RWPE2 (cell line): ENCODE data around the gene DSCAML1.

Source experiments
- ATAC-seq: fragments of 200-7000 bp; cut with Tn5 transposase; 3 replicates; pipeline ENCODE4 v1.9.1; 2021; ENCODE audit warnings: low read depth
- DNase-seq: peaks from one replicate; pipeline ENCODE4 v3.0.0-alpha.2; 2020; ENCODE audit warnings: low spot score
- H3K27ac ChIP-seq: fragments of 450-650 bp; 2 replicates; pipeline ENCODE4 v1.5.1; 2017; ENCODE audit warnings: mild to moderate bottlenecking; ENCODE audit not compliant: poor library complexity, severe bottlenecking
- H3K27me3 ChIP-seq: fragments of 250-450 bp; sonication (Bioruptor Pico); 2 replicates; pipeline ENCODE4 v1.5.1; 2021; ENCODE audit warnings: mild to moderate bottlenecking, moderate library complexity; ENCODE audit not compliant: insufficient read depth, poor library complexity, severe bottlenecking
- H3K36me3 ChIP-seq: fragments of 250-450 bp; sonication (Bioruptor Pico); 2 replicates; pipeline ENCODE4 v1.5.1; 2020; ENCODE audit warnings: low read depth, mild to moderate bottlenecking, moderate library complexity
- H3K4me1 ChIP-seq: fragments of 250-450 bp; sonication (Bioruptor Pico); 2 replicates; pipeline ENCODE4 v1.5.1; 2021; ENCODE audit warnings: mild to moderate bottlenecking, moderate library complexity; ENCODE audit not compliant: insufficient read depth, poor library complexity, severe bottlenecking
- H3K4me3 ChIP-seq: fragments of 250-450 bp; sonication (Bioruptor Pico); 2 replicates; pipeline ENCODE4 v1.5.1; 2021; ENCODE audit warnings: mild to moderate bottlenecking, moderate library complexity; ENCODE audit not compliant: severe bottlenecking
- H3K9me3 ChIP-seq: fragments of 250-450 bp; sonication (Bioruptor Pico); 2 replicates; pipeline ENCODE4 v1.5.1; 2021; ENCODE audit warnings: mild to moderate bottlenecking, moderate library complexity; ENCODE audit not compliant: severe bottlenecking
- CTCF ChIP-seq: fragments of 450-650 bp; IDR thresholded peaks from one replicate; pipeline ENCODE4 v1.5.1; 2017; ENCODE audit warnings: mild to moderate bottlenecking, moderate library complexity; ENCODE audit not compliant: poor library complexity, severe bottlenecking

DSCAML1 gene

GRCh38 chr11:117614728-117615127 lies 182.3 kb downstream of the DSCAML1 start:
- TF ChIP-seq CTCF: no peak
- no peaks in the 10 kb centered on the region for H3K27me3 ChIP-seq
- no peak overlapping the region for H3K27ac ChIP-seq
- ATAC-seq (no peak), DNase-seq (no peak)
- no peaks in the 10 kb centered on the region for H3K36me3 ChIP-seq
- H3K4me1 ChIP-seq: no peaks in the 10 kb centered on the region
- no peak overlapping the region for H3K4me3 ChIP-seq
- no peaks in the 10 kb centered on the region for H3K9me3 ChIP-seq

- H3K27ac ChIP-seq: no peak overlapping the region
- TF ChIP-seq CTCF: no peak
- no peaks in the 10 kb centered on the region for H3K4me1 ChIP-seq
- no peak for DNase-seq
- ATAC-seq: no peak
- no peaks in the 10 kb centered on the region for H3K27me3 ChIP-seq
- no peaks in the 10 kb centered on the region for H3K9me3 ChIP-seq
- H3K36me3 ChIP-seq: no peaks in the 10 kb centered on the region
- H3K4me3 ChIP-seq: no peak overlapping the region
Measured at GRCh38 chr11:117613521-117613920, 183.5 kb downstream of the DSCAML1 start.

GRCh38 chr11:117612177-117612576 lies 184.8 kb downstream of the DSCAML1 start:
- Histone ChIP-seq H3K9me3 (no peaks in the 10 kb centered on the region), H3K27ac (no peak overlapping the region), H3K4me3 (no peak overlapping the region), H3K4me1 (no peaks in the 10 kb centered on the region), H3K36me3 (no peaks in the 10 kb centered on the region), H3K27me3 (no peaks in the 10 kb centered on the region)
- no peak for DNase-seq
- ATAC-seq: no peak
- no peak for TF ChIP-seq CTCF

GRCh38 chr11:117610901-117611300 lies 186.1 kb downstream of the DSCAML1 start:
- Histone ChIP-seq H3K27me3 (no peaks in the 10 kb centered on the region), H3K4me3 (no peak overlapping the region), H3K4me1 (no peaks in the 10 kb centered on the region), H3K36me3 (no peaks in the 10 kb centered on the region), H3K27ac (no peak overlapping the region), H3K9me3 (no peaks in the 10 kb centered on the region)
- TF ChIP-seq CTCF: no peak
- no peak for DNase-seq
- ATAC-seq: no peak

- no peak overlapping the region for H3K4me3 ChIP-seq
- no peak overlapping the region for H3K27ac ChIP-seq
- ATAC-seq: no peak
- no peaks in the 10 kb centered on the region for H3K27me3 ChIP-seq
- TF ChIP-seq CTCF: no peak
- no peak for DNase-seq
- H3K9me3 ChIP-seq: no peaks in the 10 kb centered on the region
- no peaks in the 10 kb centered on the region for H3K4me1 ChIP-seq
- no peaks in the 10 kb centered on the region for H3K36me3 ChIP-seq
Measured at GRCh38 chr11:117610045-117610444, 187.0 kb downstream of the DSCAML1 start.
